GM23248 (cell line): ENCODE data around the gene ENPP6.

ENCODE experiments used
- EZH2 ChIP-seq: fragments of 200-600 bp; sonication (generic); IDR thresholded peaks from 2 replicates; pipeline ENCODE4 v1.6.1; 2018; ENCODE audit warnings: antibody characterized with exemption, mild to moderate bottlenecking; ENCODE audit not compliant: insufficient read depth, poor library complexity, severe bottlenecking
- EZH2phosphoT487 ChIP-seq: fragments of 200-600 bp; sonication (generic); IDR thresholded peaks from 2 replicates; pipeline ENCODE4 v1.6.1; 2018; ENCODE audit warnings: antibody characterized with exemption, moderate library complexity, mild to moderate bottlenecking, low read depth; ENCODE audit not compliant: insufficient read depth

DNA sequence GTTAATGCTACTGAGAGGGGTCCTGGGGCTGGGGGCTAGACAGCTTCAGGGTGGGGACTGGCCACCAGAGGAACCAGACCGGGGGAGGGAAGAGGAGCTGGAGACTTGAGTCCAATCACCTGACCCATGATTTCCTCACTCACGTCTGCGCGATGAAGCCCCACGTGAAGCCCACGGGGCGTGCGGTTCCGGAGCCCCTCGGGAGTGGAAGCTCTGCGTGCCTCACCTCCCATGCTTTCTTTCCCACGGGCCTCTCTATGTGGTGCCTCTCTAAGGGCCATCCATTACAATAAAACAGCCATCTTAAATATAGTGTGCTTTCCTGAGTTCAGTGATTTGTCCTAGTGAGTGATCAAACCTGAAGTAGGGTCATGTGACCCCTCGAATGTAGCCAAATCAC is 119.9 kb downstream of the ENPP6 start:
- TF ChIP-seq EZH2phosphoT487 (no peak), EZH2 (no peak)
